ENCODE measurements around the gene STIMATE. TPM values are rescaled to one million over a fixed set of nuclear protein-coding genes. Genes with fewer than 3 reads are reported as not detected.

STIMATE gene
- total and polyA plus RNA-seq, 2 experiments from 2014 or later = 9.3 to 10.3 TPM

GRCh38 chr3:52817860-52818259 lies 79.5 kb downstream of the STIMATE start:
- Histone ChIP-seq H3K9me2 (ENCODE audit: insufficient read depth) (no peaks in the 10 kb centered on the region), H3K79me2 (ENCODE audit: insufficient read depth) (no peaks in the 10 kb centered on the region), H4K20me1 (ENCODE audit: insufficient read depth) (no peaks in the 10 kb centered on the region), H2AFZ (no peak overlapping the region), H3K4me3 (no peak overlapping the region), H3K36me3 (ENCODE audit: low read depth) (no peaks in the 10 kb centered on the region), H3K4me1 (ENCODE audit: insufficient read depth) (no peaks in the 10 kb centered on the region), H3F3A (ENCODE audit: insufficient read depth) (no peaks in the 10 kb centered on the region), H3K27ac (no peak overlapping the region), H3K9ac (no peak overlapping the region), H3K9me3 (ENCODE audit: low read depth) (no peaks in the 10 kb centered on the region), H3K4me2 (ENCODE audit: unreplicated experiment) (no peak overlapping the region), H3K27me3 (replicated peaks; ENCODE audit: insufficient read depth) (no peaks in the 10 kb centered on the region)
- in situ Hi-C loops (cut with MboI) = no loop called here
- DNase-seq = no peak
- WGBS, 2 experiments (ENCODE audit: low coverage in 1 of 2, low lambda C conversion rate in 2 of 2, missing lambda C conversion rate in 2 of 2) = 88 to 91% methylated on average over 7 of the region's 7 CpGs
- no peak for TF ChIP-seq EZH2 (IDR thresholded peaks at IDR 0.05; ENCODE audit: insufficient read depth, poor library complexity, severe bottlenecking)
- no peak for TF ChIP-seq EZH2phosphoT487 (IDR thresholded peaks at IDR 0.05; ENCODE audit: insufficient read depth, low read depth)

- 92 to 95% methylated on average over 10 of the region's 10 CpGs for WGBS, 2 experiments (ENCODE audit: low coverage in 1 of 2, low lambda C conversion rate in 2 of 2, missing lambda C conversion rate in 2 of 2)
- H4K20me1 ChIP-seq (ENCODE audit: insufficient read depth) = no peaks in the 10 kb centered on the region
- no peak for DNase-seq
- no peaks in the 10 kb centered on the region for H3K79me2 ChIP-seq (ENCODE audit: insufficient read depth)
- H3F3A ChIP-seq (ENCODE audit: insufficient read depth) = no peaks in the 10 kb centered on the region
- H3K9me2 ChIP-seq (ENCODE audit: insufficient read depth) = no peaks in the 10 kb centered on the region
- in situ Hi-C loops (cut with MboI) = no loop called here
- no peaks in the 10 kb centered on the region for H3K27me3 ChIP-seq (replicated peaks; ENCODE audit: insufficient read depth)
- H3K9ac ChIP-seq = no peak overlapping the region
- H3K4me2 ChIP-seq (ENCODE audit: unreplicated experiment) = no peak overlapping the region
- no peak overlapping the region for H2AFZ ChIP-seq
- no peaks in the 10 kb centered on the region for H3K36me3 ChIP-seq (ENCODE audit: low read depth)
- H3K4me3 ChIP-seq = no peak overlapping the region
- no peaks in the 10 kb centered on the region for H3K4me1 ChIP-seq (ENCODE audit: insufficient read depth)
- no peaks in the 10 kb centered on the region for H3K9me3 ChIP-seq (ENCODE audit: low read depth)
- no peak overlapping the region for H3K27ac ChIP-seq
- TF ChIP-seq EZH2 (IDR thresholded peaks at IDR 0.05; ENCODE audit: insufficient read depth, poor library complexity, severe bottlenecking) (no peak), EZH2phosphoT487 (IDR thresholded peaks at IDR 0.05; ENCODE audit: insufficient read depth, low read depth) (no peak)
Measured at GRCh38 chr3:52817221-52817620, 80.1 kb downstream of the STIMATE start.

GRCh38 chr3:52816654-52817053 lies 80.7 kb downstream of the STIMATE start:
- no peaks in the 10 kb centered on the region for H3K79me2 ChIP-seq (ENCODE audit: insufficient read depth)
- no peaks in the 10 kb centered on the region for H3K36me3 ChIP-seq (ENCODE audit: low read depth)
- no peaks in the 10 kb centered on the region for H3K9me2 ChIP-seq (ENCODE audit: insufficient read depth)
- in situ Hi-C loops (cut with MboI) = no loop called here
- H4K20me1 ChIP-seq (ENCODE audit: insufficient read depth) = no peaks in the 10 kb centered on the region
- no peak for DNase-seq
- H3K4me2 ChIP-seq (ENCODE audit: unreplicated experiment) = no peak overlapping the region
- H3K4me3 ChIP-seq = no peak overlapping the region
- WGBS, 2 experiments (ENCODE audit: low coverage in 1 of 2, low lambda C conversion rate in 2 of 2, missing lambda C conversion rate in 2 of 2) = 91 to 97% methylated on average over 10 of the region's 10 CpGs
- H3K4me1 ChIP-seq (ENCODE audit: insufficient read depth) = no peaks in the 10 kb centered on the region
- no peaks in the 10 kb centered on the region for H3F3A ChIP-seq (ENCODE audit: insufficient read depth)
- no peak overlapping the region for H3K27ac ChIP-seq
- H3K9me3 ChIP-seq (ENCODE audit: low read depth) = no peaks in the 10 kb centered on the region
- no peak overlapping the region for H2AFZ ChIP-seq
- TF ChIP-seq EZH2 (IDR thresholded peaks at IDR 0.05; ENCODE audit: insufficient read depth, poor library complexity, severe bottlenecking) (no peak), EZH2phosphoT487 (IDR thresholded peaks at IDR 0.05; ENCODE audit: insufficient read depth, low read depth) (no peak)
- H3K9ac ChIP-seq = no peak overlapping the region
- H3K27me3 ChIP-seq (replicated peaks; ENCODE audit: insufficient read depth) = no peaks in the 10 kb centered on the region

GRCh38 chr3:52816199-52816598 lies 81.1 kb downstream of the STIMATE start:
- in situ Hi-C loops (cut with MboI) = no loop called here
- Histone ChIP-seq H3K27me3 (replicated peaks; ENCODE audit: insufficient read depth) (no peaks in the 10 kb centered on the region), H3F3A (ENCODE audit: insufficient read depth) (no peaks in the 10 kb centered on the region), H3K4me1 (ENCODE audit: insufficient read depth) (no peaks in the 10 kb centered on the region), H2AFZ (no peak overlapping the region), H4K20me1 (ENCODE audit: insufficient read depth) (no peaks in the 10 kb centered on the region), H3K9me3 (ENCODE audit: low read depth) (no peaks in the 10 kb centered on the region), H3K79me2 (ENCODE audit: insufficient read depth) (no peaks in the 10 kb centered on the region), H3K9me2 (ENCODE audit: insufficient read depth) (no peaks in the 10 kb centered on the region), H3K4me3 (no peak overlapping the region), H3K36me3 (ENCODE audit: low read depth) (no peaks in the 10 kb centered on the region), H3K4me2 (ENCODE audit: unreplicated experiment) (no peak overlapping the region), H3K9ac (no peak overlapping the region), H3K27ac (no peak overlapping the region)
- 75 to 82% methylated on average over 6 of the region's 6 CpGs for WGBS, 2 experiments (ENCODE audit: low coverage in 1 of 2, low lambda C conversion rate in 2 of 2, missing lambda C conversion rate in 2 of 2)
- DNase-seq = no peak
- TF ChIP-seq EZH2phosphoT487 (IDR thresholded peaks at IDR 0.05; ENCODE audit: insufficient read depth, low read depth) (no peak), EZH2 (IDR thresholded peaks at IDR 0.05; ENCODE audit: insufficient read depth, poor library complexity, severe bottlenecking) (no peak)

- no peak for TF ChIP-seq EZH2 (IDR thresholded peaks at IDR 0.05; ENCODE audit: insufficient read depth, poor library complexity, severe bottlenecking)
- no peak for TF ChIP-seq EZH2phosphoT487 (IDR thresholded peaks at IDR 0.05; ENCODE audit: insufficient read depth, low read depth)
- Histone ChIP-seq H3K4me2 (ENCODE audit: unreplicated experiment) (no peak overlapping the region), H3K36me3 (ENCODE audit: low read depth) (no peaks in the 10 kb centered on the region), H3K27me3 (replicated peaks; ENCODE audit: insufficient read depth) (no peaks in the 10 kb centered on the region), H3K9ac (no peak overlapping the region), H3K79me2 (ENCODE audit: insufficient read depth) (no peaks in the 10 kb centered on the region), H4K20me1 (ENCODE audit: insufficient read depth) (no peaks in the 10 kb centered on the region), H3K9me3 (ENCODE audit: low read depth) (no peaks in the 10 kb centered on the region), H3F3A (ENCODE audit: insufficient read depth) (no peaks in the 10 kb centered on the region), H3K9me2 (ENCODE audit: insufficient read depth) (no peaks in the 10 kb centered on the region), H3K4me1 (ENCODE audit: insufficient read depth) (no peaks in the 10 kb centered on the region), H3K27ac (no peak overlapping the region), H3K4me3 (no peak overlapping the region), H2AFZ (no peak overlapping the region)
- no peak for DNase-seq
- in situ Hi-C loops (cut with MboI) = no loop called here
- 71% methylated on average over 8 of the region's 8 CpGs for WGBS, 2 experiments (ENCODE audit: low coverage in 1 of 2, low lambda C conversion rate in 2 of 2, missing lambda C conversion rate in 2 of 2)
Measured at GRCh38 chr3:52813810-52814209, 83.5 kb downstream of the STIMATE start.
